Esophagus (tissue), 2 donors: ENCODE measurements around the gene GMPR. TPM values are rescaled to one million over a fixed set of nuclear protein-coding genes. Genes with fewer than 3 reads are reported as not detected.

Source experiments
- H3K27ac ChIP-seq, 2 donors: one replicate each; pipeline ENCODE4 v1.5.1; 2013; ENCODE audit warnings: low read depth in 2 of 2, mild to moderate bottlenecking in 2 of 2, inconsistent platforms in 1 of 2, low read length in 1 of 2, moderate library complexity in 1 of 2
- H3K27me3 ChIP-seq, 2 donors: one replicate each; pipeline ENCODE4 v1.6.1; 2013; ENCODE audit warnings: low read length in 2 of 2, control low read depth in 1 of 2, mild to moderate bottlenecking in 1 of 2; ENCODE audit not compliant: insufficient read depth in 2 of 2, control insufficient read depth in 1 of 2
- H3K36me3 ChIP-seq, 2 donors: one replicate each; pipeline ENCODE4 v1.6.1; 2013; ENCODE audit warnings: low read length in 1 of 2; ENCODE audit not compliant: control insufficient read depth in 2 of 2, insufficient read depth in 2 of 2
- H3K4me1 ChIP-seq, 2 donors: one replicate each; pipeline ENCODE4 v1.6.1; 2013; ENCODE audit warnings: low read length in 1 of 2; ENCODE audit not compliant: control insufficient read depth in 2 of 2, insufficient read depth in 2 of 2
- H3K4me3 ChIP-seq, 2 donors: one replicate each; pipeline ENCODE4 v1.5.1; 2013; ENCODE audit warnings: low read length in 2 of 2, mild to moderate bottlenecking in 2 of 2, low read depth in 1 of 2, moderate library complexity in 1 of 2
- H3K9me3 ChIP-seq, 2 donors: one replicate each; pipeline ENCODE4 v1.6.1; 2013; ENCODE audit warnings: mild to moderate bottlenecking in 2 of 2, low read depth in 1 of 2, low read length in 1 of 2, moderate library complexity in 1 of 2; ENCODE audit not compliant: control insufficient read depth in 2 of 2, insufficient read depth in 1 of 2
- WGBS, 2 donors: extraction: QIAGEN DNeasy Blood & Tissue Kit; methylation state at CpG; one replicate each; pipeline ENCODE4 v1.1.7; 2013; 5-methylcytosine and 5-hydroxymethylcytosine counted together
- polyA plus RNA-seq, 2 donors: library from polyadenylated mRNA; stranded (reverse); fragments of 200-250 nt; gene quantifications; one replicate each; pipeline ENCODE4 v1.2.3, GENCODE V29; 2013
- donor health status: healthy with polysubstance abuse.
- donor health status: Bipolar disorder and iron deficiency.

The GMPR gene
- polyA plus RNA-seq = 1 to 10 TPM; 1.9 to 2.5 TPM

DNA sequence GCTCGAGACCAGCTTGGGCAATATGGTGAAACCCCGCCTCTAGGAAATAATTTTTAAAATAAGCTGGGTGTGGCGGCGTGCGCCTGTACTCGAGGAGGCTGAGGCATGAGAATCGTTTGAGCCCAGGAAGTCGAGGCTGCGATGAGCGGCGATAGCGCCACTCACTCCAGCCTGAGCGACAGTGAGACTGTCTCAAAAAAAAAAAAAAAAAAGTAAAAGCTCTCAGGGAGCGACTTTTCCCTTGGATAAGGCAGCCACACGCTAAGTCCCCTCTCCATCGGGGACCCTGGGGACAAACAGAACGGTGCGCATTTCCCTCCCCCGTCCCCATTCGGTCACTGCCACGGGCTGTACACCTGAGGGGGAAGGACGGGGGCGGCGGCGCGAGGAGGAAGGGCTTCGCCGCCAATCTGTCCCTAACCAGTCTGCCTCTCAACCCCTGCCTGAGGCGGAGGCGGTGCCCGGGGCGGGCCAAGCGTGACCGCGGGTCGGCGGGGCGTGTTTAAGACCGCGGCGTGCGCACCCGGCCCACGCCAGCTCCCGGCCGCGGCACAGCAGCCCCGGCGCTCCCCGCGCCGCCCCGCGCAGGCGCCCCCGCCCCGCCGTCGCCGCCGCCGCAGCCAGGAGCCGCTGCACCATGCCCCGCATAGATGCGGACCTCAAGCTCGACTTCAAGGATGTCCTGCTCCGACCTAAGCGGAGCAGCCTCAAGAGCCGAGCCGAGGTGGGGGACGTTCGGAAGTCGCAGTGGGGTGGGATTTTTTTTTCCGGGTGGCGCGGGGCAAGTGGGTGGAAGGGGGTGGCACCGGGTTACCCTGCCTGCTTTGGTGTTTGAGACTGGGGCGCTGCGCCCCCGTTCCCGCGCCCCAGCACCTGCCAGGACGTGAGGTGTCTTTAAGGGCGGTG lies at the start of gene GMPR:
Gene GMPR, plus strand, starts transcription at position 531 of the 906 bp plus-strand sequence. Its CDS starts 107 bp downstream, at position 638.
- Histone ChIP-seq H3K27me3 (no peaks in the 10 kb centered on the region), H3K4me3 (peak within 1 kb of the TSS; percentile 54 to 58), H3K9me3 (no peaks in the 10 kb centered on the region), H3K27ac (peak within 1 kb of the TSS; percentile 35), H3K4me1 (peaks cover 0 to 8% of the 10 kb centered on the region in 2 donors), H3K36me3 (no peaks in the 10 kb centered on the region)
- WGBS, 2 donors = 8 to 10% methylated on average over 78 to 84 of the region's 84 CpGs

DNA sequence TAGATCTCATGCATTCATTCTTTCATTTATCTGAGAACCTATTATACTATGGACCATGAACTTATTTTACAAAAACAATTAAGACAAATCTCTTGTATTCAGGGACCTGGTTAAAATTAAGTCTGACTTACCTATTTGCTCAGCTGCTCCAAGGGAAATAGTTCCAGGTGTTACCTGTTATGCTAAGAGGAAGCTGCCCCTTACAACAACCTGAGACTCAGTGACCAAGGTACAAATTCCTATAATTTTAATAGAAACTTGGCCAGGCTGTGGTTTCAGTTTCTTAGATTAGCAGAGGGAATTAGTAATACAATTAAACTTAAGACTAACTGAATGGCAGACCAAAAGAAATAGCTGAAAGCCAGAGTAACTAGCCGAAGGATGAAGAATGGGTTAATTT lies 48.2 kb upstream of the GMPR start:
- 40 to 61% methylated on average over 1 of the region's 1 CpG for WGBS, 2 donors
- no peaks in the 10 kb centered on the region for H3K36me3 ChIP-seq
- no peaks in the 10 kb centered on the region for H3K9me3 ChIP-seq
- H3K27me3 ChIP-seq = no peaks in the 10 kb centered on the region
- H3K4me3 ChIP-seq = no peak overlapping the region
- H3K27ac ChIP-seq = no peak overlapping the region
- no peaks in the 10 kb centered on the region for H3K4me1 ChIP-seq

DNA sequence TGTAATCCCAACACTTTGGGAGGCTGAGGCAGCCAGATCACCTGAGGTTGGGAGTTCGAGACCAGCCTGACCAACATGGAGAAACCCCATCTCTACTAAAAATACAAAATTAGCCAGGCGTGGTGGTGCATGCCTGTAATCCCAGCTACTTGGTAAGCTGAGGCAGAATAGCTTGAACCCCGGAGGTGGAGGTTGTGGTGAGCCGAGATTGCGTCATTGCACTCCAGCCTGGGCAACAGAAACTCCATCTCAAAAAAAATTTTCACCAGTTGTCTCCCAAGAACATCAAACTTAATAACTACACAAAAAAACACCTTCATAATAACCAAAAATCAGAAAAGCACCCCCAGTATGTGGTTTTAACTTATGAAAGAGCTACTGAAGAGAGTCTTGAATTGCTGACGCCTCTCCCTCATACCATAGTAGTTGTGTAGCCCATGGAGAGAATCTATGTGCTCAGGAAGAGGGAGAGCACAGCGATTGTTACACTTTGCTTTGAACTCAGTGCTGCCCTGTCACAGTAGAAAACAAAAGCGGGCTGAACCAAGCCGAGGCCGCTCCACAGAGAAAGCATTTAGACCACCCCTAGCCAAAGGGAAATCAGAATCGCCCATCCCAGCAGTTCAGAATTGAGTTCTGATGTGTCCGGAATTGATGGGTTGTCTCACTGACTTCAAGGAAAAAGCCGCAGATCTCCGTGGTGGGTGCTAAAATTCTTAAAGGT lies 42.0 kb upstream of the GMPR start:
- WGBS, 2 donors = 91 to 92% methylated on average over 14 of the region's 14 CpGs
- Histone ChIP-seq H3K4me1 (peaks cover 0 to 2% of the 10 kb centered on the region in 2 donors), H3K9me3 (no peaks in the 10 kb centered on the region), H3K27ac (no peak overlapping the region), H3K36me3 (no peaks in the 10 kb centered on the region), H3K27me3 (no peaks in the 10 kb centered on the region), H3K4me3 (no peak overlapping the region)

DNA sequence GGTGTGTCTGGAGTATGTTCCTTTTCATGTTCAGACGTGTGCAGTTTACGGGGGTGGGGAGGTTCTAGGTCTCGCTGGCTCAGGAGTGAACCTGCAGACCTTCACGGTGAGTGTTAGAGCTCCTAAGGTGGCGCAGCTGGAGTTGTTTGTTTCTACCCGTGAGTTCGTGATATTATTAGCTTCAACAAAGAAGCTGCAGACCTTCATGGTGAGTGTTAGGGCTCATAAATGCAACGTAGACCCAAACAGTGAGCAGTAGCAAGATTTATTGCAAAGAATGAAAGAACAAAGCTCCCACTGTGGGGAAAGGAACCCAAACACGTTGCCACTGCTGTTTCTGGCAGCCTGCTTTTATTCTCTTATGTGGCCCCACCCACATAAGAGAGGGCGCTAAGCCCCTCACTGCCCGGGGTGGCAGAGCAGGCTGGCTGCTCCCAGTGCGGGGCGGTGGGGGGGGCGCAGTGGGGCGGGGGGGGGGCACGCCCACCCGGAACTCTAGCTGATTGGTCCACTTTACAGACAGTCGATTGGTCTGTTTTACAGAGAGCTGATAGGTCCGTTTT lies 41.3 kb upstream of the GMPR start:
- no peaks in the 10 kb centered on the region for H3K27me3 ChIP-seq
- H3K36me3 ChIP-seq = no peaks in the 10 kb centered on the region
- H3K4me3 ChIP-seq = no peak overlapping the region
- H3K9me3 ChIP-seq = no peaks in the 10 kb centered on the region
- H3K4me1 ChIP-seq = peaks cover 0 to 2% of the 10 kb centered on the region in 2 donors
- 81 to 84% methylated on average over 18 to 19 of the region's 19 CpGs for WGBS, 2 donors
- H3K27ac ChIP-seq = no peak overlapping the region

- H3K9me3 ChIP-seq = no peaks in the 10 kb centered on the region
- no peak overlapping the region for H3K27ac ChIP-seq
- peaks cover 0 to 2% of the 10 kb centered on the region in 2 donors for H3K4me1 ChIP-seq
- no peak overlapping the region for H3K4me3 ChIP-seq
- H3K27me3 ChIP-seq = no peaks in the 10 kb centered on the region
- WGBS, 2 donors = 95 to 96% methylated on average over 50 of the region's 50 CpGs
- H3K36me3 ChIP-seq = no peaks in the 10 kb centered on the region
These were observed 40.2 kb upstream of the GMPR start for GRCh38 chr6:16198061-16198705.

DNA sequence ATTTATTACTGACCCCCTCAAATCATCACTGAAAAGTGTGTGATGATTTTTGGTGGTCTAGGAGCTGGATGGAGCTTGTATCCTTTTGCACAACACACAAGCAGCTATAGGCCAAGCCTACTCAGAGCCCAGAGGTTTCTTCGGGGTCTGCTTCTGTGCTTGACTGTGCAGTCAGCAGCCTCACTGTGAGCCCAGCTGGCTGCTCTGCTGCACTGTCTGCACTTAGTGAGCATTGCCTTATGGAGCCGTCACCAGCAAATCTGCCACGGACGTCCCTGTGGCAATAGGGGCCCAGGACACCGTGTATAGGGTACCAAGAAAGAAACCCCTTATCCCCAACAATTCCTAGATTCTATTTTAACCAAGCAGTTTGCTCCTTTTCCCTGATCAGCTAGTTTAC lies 38.6 kb upstream of the GMPR start:
- Histone ChIP-seq H3K4me3 (no peak overlapping the region), H3K27ac (no peak overlapping the region), H3K9me3 (no peaks in the 10 kb centered on the region), H3K36me3 (no peaks in the 10 kb centered on the region), H3K27me3 (no peaks in the 10 kb centered on the region), H3K4me1 (peaks cover 0 to 2% of the 10 kb centered on the region in 2 donors)
- WGBS, 2 donors = 78% methylated on average over 5 of the region's 5 CpGs

DNA sequence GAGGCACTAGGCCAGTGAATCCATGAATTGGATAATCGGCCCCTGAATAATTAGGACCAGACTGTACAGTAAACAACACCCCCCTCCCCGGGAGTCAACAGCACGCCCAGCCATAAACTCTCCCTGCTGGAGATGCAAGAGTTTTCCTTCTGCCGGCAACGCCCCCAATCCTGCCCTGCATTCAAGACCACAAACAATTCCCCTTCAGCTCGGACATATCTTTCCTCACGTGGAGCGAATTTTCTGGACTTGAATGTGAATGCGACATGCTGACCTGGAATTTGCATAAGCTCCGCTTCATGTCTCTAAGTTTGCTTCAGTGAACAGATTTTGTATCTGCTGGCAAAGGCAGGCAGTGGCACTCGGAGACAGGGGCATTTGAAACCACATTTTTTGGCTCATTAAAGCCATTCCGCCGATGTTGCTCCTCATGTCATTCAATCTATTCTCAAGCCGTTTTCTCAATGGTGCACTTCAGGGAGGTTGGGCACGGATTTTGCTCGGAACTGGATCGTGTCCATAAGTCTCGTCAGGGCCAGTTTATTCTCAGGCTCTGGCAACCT lies 38.0 kb upstream of the GMPR start:
- H3K27ac ChIP-seq = no peak overlapping the region
- no peaks in the 10 kb centered on the region for H3K27me3 ChIP-seq
- 38 to 46% methylated on average over 18 of the region's 18 CpGs for WGBS, 2 donors
- H3K9me3 ChIP-seq = no peaks in the 10 kb centered on the region
- H3K4me3 ChIP-seq = no peak overlapping the region
- H3K4me1 ChIP-seq = peaks cover 0 to 2% of the 10 kb centered on the region in 2 donors
- H3K36me3 ChIP-seq = no peaks in the 10 kb centered on the region

GRCh38 chr6:16201706-16202105 lies 36.7 kb upstream of the GMPR start:
- Histone ChIP-seq H3K9me3 (no peaks in the 10 kb centered on the region), H3K36me3 (no peaks in the 10 kb centered on the region), H3K27ac (no peak overlapping the region), H3K4me3 (no peak overlapping the region), H3K4me1 (peaks cover 0 to 2% of the 10 kb centered on the region in 2 donors), H3K27me3 (no peaks in the 10 kb centered on the region)
- 89 to 100% methylated on average over 1 of the region's 1 CpG for WGBS, 2 donors
